Measurements from ENCODE around the gene HDGFL3. TPM values are rescaled to one million over a fixed set of nuclear protein-coding genes. Genes with fewer than 3 reads are reported as not detected.
"Not testable (repeated sequence)": the region's sequence is repeated elsewhere in the genome, so short reads cannot be mapped to it uniquely, and the experiment has no call there.

The HDGFL3 gene
- total and polyA plus RNA-seq, 9 of the 15 experiments (the other 6 are each of a cell fraction or from before 2014, with no cell fraction given): 6.7 to 42.0 (median 31.4) TPM

- POLR2A ChIA-PET; BruUV-seq (replicated peaks); H4K20me1 ChIP-seq (replicated peaks; ENCODE audit: control insufficient read depth, insufficient read depth, low read length); ATAC-seq; H3K9me1 ChIP-seq (ENCODE audit: control insufficient read depth, insufficient read depth, low read length); H3K4me3 ChIP-seq; H3K27me3 ChIP-seq (ENCODE audit: control insufficient read depth in 2 of 2, insufficient read depth in 2 of 2, low read length in 2 of 2); H2AFZ ChIP-seq (ENCODE audit: low read depth, low read length); H3K27ac ChIP-seq (ENCODE audit: extremely low read depth, low read depth, low read length); in situ Hi-C loops (cut with MboI); intact Hi-C loops (cut with micrococcal nuclease); FAIRE-seq; DNase-seq (ENCODE audit: extremely low read depth in 1 of 4, low spot score in 3 of 4); H3K9ac ChIP-seq (ENCODE audit: insufficient read depth in 1 of 2, low read depth in 2 of 2, low read length in 2 of 2); H3K79me2 ChIP-seq (ENCODE audit: control insufficient read depth, insufficient read depth, low read length); H3K36me3 ChIP-seq (ENCODE audit: control insufficient read depth, insufficient read depth, low read length); H3K4me2 ChIP-seq (ENCODE audit: insufficient read depth, low read length); H3K9me3 ChIP-seq (replicated peaks; ENCODE audit: control insufficient read depth, insufficient read depth, low read depth, low read length); CTCF ChIA-PET (ENCODE audit: low intra/inter-chr PET ratio); TF ChIP-seq MYC (CRISPR knock-in tag; IDR thresholded peaks at IDR 0.05; ENCODE audit: borderline replicate concordance, low read depth): not testable (repeated sequence)
- H3K4me1 ChIP-seq (replicated peaks in 1 of 2; ENCODE audit: control insufficient read depth in 2 of 2, insufficient read depth in 2 of 2, low read length in 2 of 2): peaks cover 5 to 16% of the 10 kb centered on the region in 2 experiments
- WGBS (ENCODE audit: insufficient coverage, low coverage, missing lambda C conversion rate): 36% methylated on average over 8 of the region's 8 CpGs
- peak; percentile 32; the same call in 1 of the 2 replicates for TF ChIP-seq SP1 (CRISPR knock-in tag; IDR thresholded peaks at IDR 0.05)
- peak in 1 of 2 experiments; percentile 68; a peak in 1 of 4 replicates for TF ChIP-seq KDM1A (IDR thresholded peaks at IDR 0.05)
- TF ChIP-seq MYC (IDR thresholded peaks at IDR 0.05; ENCODE audit: low read depth, low read length): 0 out of 2 replicates have a peak, but pooled peaks have one; percentile 30
- TF ChIP-seq, protein P1, sequence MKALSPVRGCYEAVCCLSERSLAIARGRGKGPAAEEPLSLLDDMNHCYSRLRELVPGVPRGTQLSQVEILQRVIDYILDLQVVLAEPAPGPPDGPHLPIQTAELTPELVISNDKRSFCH (CRISPR knock-in tag; IDR thresholded peaks at IDR 0.05): not testable (repeated sequence)
- TF ChIP-seq, protein P1 (tag; IDR thresholded peaks at IDR 0.05): 0 out of 2 replicates have a peak, but pooled peaks have one; percentile 22
- TF ChIP-seq SPI1 (IDR thresholded peaks at IDR 0.05; ENCODE audit: borderline replicate concordance, low read depth, low read length): peak; percentile 28; the same call in 1 of the 2 replicates
- TF ChIP-seq MTA1 (IDR thresholded peaks at IDR 0.05; ENCODE audit: borderline replicate concordance): peak; percentile 60; the same call in 1 of the 2 replicates
- peak; percentile 40; the same call in 1 of the 2 replicates for TF ChIP-seq DPF2 (IDR thresholded peaks at IDR 0.05)
- TF ChIP-seq BCOR (IDR thresholded peaks at IDR 0.05): peak; percentile 58
- TF ChIP-seq SMARCA5 (IDR thresholded peaks at IDR 0.05): peak; percentile 46; the same call in 1 of the 2 replicates
- TF ChIP-seq SMARCC2 (IDR thresholded peaks at IDR 0.05; ENCODE audit: low read depth): peak; percentile 74; the same call in 1 of the 2 replicates
- 0 out of 2 replicates have a peak, but pooled peaks have one; percentile 36 for TF ChIP-seq GATA2 (CRISPR knock-in tag; IDR thresholded peaks at IDR 0.05)
- TF ChIP-seq CC2D1A (IDR thresholded peaks at IDR 0.05): 0 out of 2 replicates have a peak, but pooled peaks have one; percentile 30
- TF ChIP-seq SMAD4 (CRISPR knock-in tag; conservative IDR thresholded peaks at IDR 0.05): 0 out of 2 replicates have a peak, but pooled peaks have one; percentile 28
- TF ChIP-seq ZEB2 (IDR thresholded peaks at IDR 0.05): peak; percentile 35; the same call in 1 of the 2 replicates
- peak; percentile 98 for TF ChIP-seq MEF2D (tag; conservative IDR thresholded peaks at IDR 0.05; ENCODE audit: low read depth)
- TF ChIP-seq NCOA1 (IDR thresholded peaks at IDR 0.05; ENCODE audit: low read depth): 0 out of 2 replicates have a peak, but pooled peaks have one; percentile 11
- peak; percentile 15; the same call in 1 of the 2 replicates for TF ChIP-seq POLR2H (tag; IDR thresholded peaks at IDR 0.05; ENCODE audit: low read depth)
- TF ChIP-seq EHMT2 (IDR thresholded peaks at IDR 0.05): 0 out of 2 replicates have a peak, but pooled peaks have one; percentile 27
- peak; percentile 97 for TF ChIP-seq ADNP (tag; IDR thresholded peaks at IDR 0.05)
These were observed 121.6 kb downstream of the HDGFL3 start for GRCh38 chr15:83085864-83086552.
